ENCODE data around the gene ZNF354C.

- TF ChIP-seq CTCF (IDR thresholded peaks at IDR 0.05) (no peak), POLR2A (IDR thresholded peaks at IDR 0.05) (no peak)
Observed at GRCh38 chr5:179055841-179056240, 4.3 kb upstream of the ZNF354C start.
